GM23338 (cell line): ENCODE measurements around the gene HRK. TPM values are rescaled to one million over a fixed set of nuclear protein-coding genes. Genes with fewer than 3 reads are reported as not detected.

Experiments used
- ATAC-seq: fragments of 200-7000 bp; cut with Tn5 transposase; 3 replicates; pipeline ENCODE4 v1.9.1; 2020
- DNase-seq: peaks from one replicate; pipeline ENCODE4 v3.0.0-alpha.2; 2015; ENCODE audit warnings: low spot score
- H2AFZ ChIP-seq: fragments of 200-600 bp; sonication (generic); 2 replicates; pipeline ENCODE4 v1.8.0; 2016; ENCODE audit warnings: antibody characterized with exemption, mild to moderate bottlenecking, moderate library complexity
- H3F3A ChIP-seq: fragments of 200-600 bp; sonication (generic); replicated peaks from 2 replicates; pipeline ENCODE4 v1.8.0; 2017; ENCODE audit warnings: antibody characterized with exemption, mixed run types, low read depth
- H3K27ac ChIP-seq: fragments of 200-600 bp; sonication (generic); 2 replicates; pipeline ENCODE4 v1.6.1; 2016; ENCODE audit warnings: low read depth
- H3K27me3 ChIP-seq: fragments of 200-600 bp; sonication (generic); 2 replicates; pipeline ENCODE4 v1.8.0; 2016; ENCODE audit warnings: mild to moderate bottlenecking, mixed run types, moderate library complexity; ENCODE audit not compliant: insufficient read depth
- H3K36me3 ChIP-seq: fragments of 200-600 bp; sonication (generic); 2 replicates; pipeline ENCODE4 v1.8.0; 2016; ENCODE audit warnings: mild to moderate bottlenecking; ENCODE audit not compliant: insufficient read depth
- H3K4me1 ChIP-seq: fragments of 200-600 bp; sonication (generic); 2 replicates; pipeline ENCODE4 v1.8.0; 2016; ENCODE audit warnings: mild to moderate bottlenecking, moderate library complexity; ENCODE audit not compliant: insufficient read depth
- H3K4me2 ChIP-seq: fragments of 200-600 bp; sonication (generic); 2 replicates; pipeline ENCODE4 v1.7.1; 2017; ENCODE audit warnings: mixed run types
- H3K4me3 ChIP-seq: fragments of 200-600 bp; sonication (generic); 2 replicates; pipeline ENCODE4 v1.6.1; 2016; ENCODE audit warnings: mixed run types
- H3K79me2 ChIP-seq: fragments of 200-600 bp; sonication (generic); replicated peaks from 2 replicates; pipeline ENCODE4 v1.8.0; 2017; ENCODE audit warnings: mild to moderate bottlenecking; ENCODE audit not compliant: insufficient read depth
- H3K9me2 ChIP-seq: fragments of 200-600 bp; sonication (generic); 2 replicates; pipeline ENCODE4 v1.8.0; 2017; ENCODE audit not compliant: insufficient read depth
- H4K20me1 ChIP-seq: fragments of 200-600 bp; sonication (generic); replicated peaks from 2 replicates; pipeline ENCODE4 v1.8.0; 2017; ENCODE audit warnings: mild to moderate bottlenecking; ENCODE audit not compliant: insufficient read depth
- H3K27ac Mint-ChIP-seq: 2 replicates; pipeline ENCODE4 v1.8.0; 2020; ENCODE audit warnings: inconsistent platforms, mild to moderate bottlenecking, moderate library complexity, mixed read lengths
- H3K27me3 Mint-ChIP-seq: 3 replicates; pipeline ENCODE4 v1.8.0; 2022; ENCODE audit warnings: low read depth, mild to moderate bottlenecking, moderate library complexity, mixed read lengths, inconsistent platforms; ENCODE audit not compliant: insufficient read depth, poor library complexity
- H3K36me3 Mint-ChIP-seq: 3 replicates; pipeline ENCODE4 v1.8.0; 2021; ENCODE audit warnings: low read depth, mild to moderate bottlenecking, inconsistent platforms, moderate library complexity, mixed read lengths
- H3K4me1 Mint-ChIP-seq: 3 replicates; pipeline ENCODE4 v1.8.0; 2020; ENCODE audit warnings: mild to moderate bottlenecking, inconsistent platforms, mixed read lengths
- H3K4me3 Mint-ChIP-seq: 3 replicates; pipeline ENCODE4 v1.8.0; 2021; ENCODE audit warnings: moderate library complexity, mild to moderate bottlenecking, inconsistent platforms, mixed read lengths
- H3K9me3 Mint-ChIP-seq: 3 replicates; pipeline ENCODE4 v1.8.0; 2020; ENCODE audit warnings: moderate library complexity, mild to moderate bottlenecking, inconsistent platforms, mixed read lengths
- CREB1 ChIP-seq: fragments of 250-450 bp; sonication (Bioruptor Pico); IDR thresholded peaks from 2 replicates; pipeline ENCODE4 v1.5.0; 2020; ENCODE audit warnings: low read depth, mild to moderate bottlenecking, moderate library complexity
- ETS1 ChIP-seq: IDR thresholded peaks from 2 replicates; pipeline ENCODE4 v1.6.1; 2016; ENCODE audit warnings: antibody characterized with exemption
- EZH2 ChIP-seq: fragments of 200-600 bp; sonication (generic); IDR thresholded peaks from one replicate; pipeline ENCODE4 v1.8.0; 2017; ENCODE audit warnings: antibody characterized with exemption, mild to moderate bottlenecking, low read depth; ENCODE audit not compliant: unreplicated experiment
- EZH2phosphoT487 ChIP-seq: fragments of 200-600 bp; sonication (generic); IDR thresholded peaks from one replicate; pipeline ENCODE4 v1.8.1; 2018; ENCODE audit warnings: antibody characterized with exemption; ENCODE audit not compliant: unreplicated experiment
- JUNB ChIP-seq: IDR thresholded peaks from one replicate; pipeline ENCODE4 v1.6.1; 2016; ENCODE audit warnings: antibody characterized with exemption; ENCODE audit not compliant: unreplicated experiment
- POLR2AphosphoS5 ChIP-seq: IDR thresholded peaks from 2 replicates; pipeline ENCODE4 v1.6.1; 2016; ENCODE audit warnings: antibody characterized with exemption, low read depth
- REST ChIP-seq: IDR thresholded peaks from one replicate; pipeline ENCODE4 v1.6.1; 2018; ENCODE audit warnings: antibody characterized with exemption; ENCODE audit not compliant: unreplicated experiment
- STAT1 ChIP-seq: IDR thresholded peaks from one replicate; pipeline ENCODE4 v1.6.1; 2016; ENCODE audit warnings: antibody characterized with exemption; ENCODE audit not compliant: unreplicated experiment
- ZNF114 ChIP-seq: fragments of 250-450 bp; sonication (Bioruptor Pico); IDR thresholded peaks from 2 replicates; pipeline ENCODE4 v1.5.0; 2020; ENCODE audit warnings: mild to moderate bottlenecking, moderate library complexity
- ZNF331 ChIP-seq: fragments of 250-450 bp; sonication (Bioruptor Pico); IDR thresholded peaks from 2 replicates; pipeline ENCODE4 v1.5.0; 2020; ENCODE audit warnings: low read depth, mild to moderate bottlenecking, moderate library complexity
- ZNF462 ChIP-seq: fragments of 250-450 bp; sonication (Bioruptor Pico); IDR thresholded peaks from 2 replicates; pipeline ENCODE4 v1.5.0; 2020; ENCODE audit warnings: mild to moderate bottlenecking, moderate library complexity
- polyA plus RNA-seq: library from polyadenylated mRNA; unstranded; fragments of >200 nt; fragmentation: Nextera tagmentation; extraction: Ambion mirVana; gene quantifications from 2 replicates; pipeline ENCODE4 v1.2.1, GENCODE V29; 2016
- total RNA-seq: library from RNA; depleted of rRNA; stranded (reverse); fragments of >200 nt; shearing (Covaris generic); gene quantifications from 2 replicates; pipeline ENCODE4 v1.2.3, GENCODE V29; 2014

Gene HRK
- total and polyA plus RNA-seq, 2 experiments from 2014 or later = 1.7 to 1.9 TPM

GRCh38 chr12:116833474-116833873 is 47.8 kb downstream of the HRK start (continued):
- TF ChIP-seq REST = no peak
- no peak for TF ChIP-seq CREB1 (CRISPR knock-in tag)

GRCh38 chr12:116832353-116832752 is 48.9 kb downstream of the HRK start:
- Mint-ChIP-seq H3K9me3 (no peaks in the 10 kb centered on the region), H3K4me3 (no peak overlapping the region), H3K36me3 (peaks cover 19% of the 10 kb centered on the region), H3K27me3 (peaks cover 4% of the 10 kb centered on the region), H3K4me1 (peaks cover 4% of the 10 kb centered on the region; the same call in 2 of the 3 replicates), H3K27ac (no peak overlapping the region)
- Histone ChIP-seq H3K79me2 (no peaks in the 10 kb centered on the region), H3K27ac (no peak overlapping the region), H3K4me3 (no peak overlapping the region), H3K4me2 (no peak overlapping the region), H3K9me2 (no peaks in the 10 kb centered on the region), H4K20me1 (no peaks in the 10 kb centered on the region), H3F3A (no peaks in the 10 kb centered on the region), H2AFZ (no peak overlapping the region), H3K36me3 (no peaks in the 10 kb centered on the region), H3K27me3 (no peaks in the 10 kb centered on the region), H3K4me1 (peaks cover 4% of the 10 kb centered on the region; the same call in 1 of the 2 replicates)
- TF ChIP-seq STAT1 (no peak), ZNF114 (CRISPR knock-in tag) (no peak), REST (no peak), POLR2AphosphoS5 (no peak), ETS1 (no peak), JUNB (no peak), ZNF331 (no peak), EZH2 (no peak), EZH2phosphoT487 (no peak), ZNF462 (CRISPR knock-in tag) (no peak)
- no peak for DNase-seq
- no peak for ATAC-seq
